Measurements from ENCODE around the gene TARS2.

- no peak for TF ChIP-seq EZH2phosphoT487 (IDR thresholded peaks at IDR 0.05; ENCODE audit: borderline replicate concordance, low read depth, low read length)
- TF ChIP-seq CTCF (conservative IDR thresholded peaks at IDR 0.05; ENCODE audit: low read length), result no peak
These were observed 13.6 kb upstream of the TARS2 start for GRCh38 chr1:150473659-150474058.
